WTC11 (cell line): ENCODE results near the gene NUP155.

Experiments used
- FOXK1 ChIP-seq: sonication (generic); formaldehyde crosslinking; IDR thresholded peaks from 2 replicates; pipeline ENCODE4 v1.8.0; 2022; ENCODE audit warnings: mild to moderate bottlenecking, moderate library complexity, missing genetic modification reagents
- NR1H2 ChIP-seq: sonication (generic); formaldehyde crosslinking; IDR thresholded peaks from 2 replicates; pipeline ENCODE4 v1.9.0; 2021; ENCODE audit warnings: mild to moderate bottlenecking, moderate library complexity, missing genetic modification reagents
- TCF7 ChIP-seq: sonication (generic); formaldehyde crosslinking; IDR thresholded peaks from 2 replicates; pipeline ENCODE4 v1.8.0; 2022; ENCODE audit warnings: mild to moderate bottlenecking, low read depth, missing genetic modification reagents, moderate library complexity
- ZSCAN18 ChIP-seq: fragments of 250-450 bp; sonication (Bioruptor Pico); IDR thresholded peaks from 2 replicates; pipeline ENCODE4 v2.1.2; 2022; ENCODE audit warnings: mild to moderate bottlenecking, moderate library complexity
- TF ChIP-seq, protein P1 (sequence below): fragments of 200-600 bp; IDR thresholded peaks from 2 replicates; pipeline ENCODE4 v1.8.0; 2022; ENCODE audit warnings: antibody characterized with exemption
- TF ChIP-seq, protein P2 (sequence below): sonication (generic); formaldehyde crosslinking; IDR thresholded peaks from 2 replicates; pipeline ENCODE4 v1.8.1; 2023; ENCODE audit warnings: mild to moderate bottlenecking, missing genetic modification reagents, moderate library complexity

GRCh38 chr5:37249815-37250164, 121.1 kb downstream of the NUP155 start:
- TF ChIP-seq, protein P1, sequence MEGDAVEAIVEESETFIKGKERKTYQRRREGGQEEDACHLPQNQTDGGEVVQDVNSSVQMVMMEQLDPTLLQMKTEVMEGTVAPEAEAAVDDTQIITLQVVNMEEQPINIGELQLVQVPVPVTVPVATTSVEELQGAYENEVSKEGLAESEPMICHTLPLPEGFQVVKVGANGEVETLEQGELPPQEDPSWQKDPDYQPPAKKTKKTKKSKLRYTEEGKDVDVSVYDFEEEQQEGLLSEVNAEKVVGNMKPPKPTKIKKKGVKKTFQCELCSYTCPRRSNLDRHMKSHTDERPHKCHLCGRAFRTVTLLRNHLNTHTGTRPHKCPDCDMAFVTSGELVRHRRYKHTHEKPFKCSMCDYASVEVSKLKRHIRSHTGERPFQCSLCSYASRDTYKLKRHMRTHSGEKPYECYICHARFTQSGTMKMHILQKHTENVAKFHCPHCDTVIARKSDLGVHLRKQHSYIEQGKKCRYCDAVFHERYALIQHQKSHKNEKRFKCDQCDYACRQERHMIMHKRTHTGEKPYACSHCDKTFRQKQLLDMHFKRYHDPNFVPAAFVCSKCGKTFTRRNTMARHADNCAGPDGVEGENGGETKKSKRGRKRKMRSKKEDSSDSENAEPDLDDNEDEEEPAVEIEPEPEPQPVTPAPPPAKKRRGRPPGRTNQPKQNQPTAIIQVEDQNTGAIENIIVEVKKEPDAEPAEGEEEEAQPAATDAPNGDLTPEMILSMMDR: no peak
- no peak for TF ChIP-seq ZSCAN18 (CRISPR knock-in tag)
- no peak for TF ChIP-seq FOXK1 (CRISPR knock-in tag)
- no peak for TF ChIP-seq TCF7
- TF ChIP-seq NR1H2 (CRISPR knock-in tag): no peak
- TF ChIP-seq, protein P2, sequence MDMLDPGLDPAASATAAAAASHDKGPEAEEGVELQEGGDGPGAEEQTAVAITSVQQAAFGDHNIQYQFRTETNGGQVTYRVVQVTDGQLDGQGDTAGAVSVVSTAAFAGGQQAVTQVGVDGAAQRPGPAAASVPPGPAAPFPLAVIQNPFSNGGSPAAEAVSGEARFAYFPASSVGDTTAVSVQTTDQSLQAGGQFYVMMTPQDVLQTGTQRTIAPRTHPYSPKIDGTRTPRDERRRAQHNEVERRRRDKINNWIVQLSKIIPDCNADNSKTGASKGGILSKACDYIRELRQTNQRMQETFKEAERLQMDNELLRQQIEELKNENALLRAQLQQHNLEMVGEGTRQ: no peak
